Activated T-helper 17 cell treated with anti-CD3 and anti-CD28 coated beads, Interleukin-2, amount 50 U/mL, for 72 hours (primary cell): ENCODE results near the gene TBC1D5. TPM values are rescaled to one million over a fixed set of nuclear protein-coding genes. Genes with fewer than 3 reads are reported as not detected.
"Not testable (repeated sequence)": the region's sequence is repeated elsewhere in the genome, so short reads cannot be mapped to it uniquely, and the experiment has no call there.

Experiments
- ATAC-seq: fragments of 150-1000 bp; cut with Tn5 transposase; replicated peaks from 2 replicates; pipeline ENCODE4 v1.10.0; 2021; ENCODE audit warnings: mild to moderate bottlenecking, moderate library complexity
- H3K27ac Mint-ChIP-seq: one replicate; pipeline ENCODE4 v1.8.0; 2022; ENCODE audit warnings: mixed read lengths
- H3K27me3 Mint-ChIP-seq: one replicate; pipeline ENCODE4 v1.8.0; 2022; ENCODE audit warnings: mixed read lengths
- H3K36me3 Mint-ChIP-seq: one replicate; pipeline ENCODE4 v1.8.0; 2022; ENCODE audit warnings: low read depth, mild to moderate bottlenecking, mixed read lengths
- H3K4me1 Mint-ChIP-seq: one replicate; pipeline ENCODE4 v1.8.0; 2022; ENCODE audit warnings: mixed read lengths
- H3K4me3 Mint-ChIP-seq: one replicate; pipeline ENCODE4 v1.8.0; 2022; ENCODE audit warnings: mild to moderate bottlenecking, mixed read lengths
- H3K9me3 Mint-ChIP-seq: one replicate; pipeline ENCODE4 v1.8.0; 2022; ENCODE audit warnings: mixed read lengths
- total RNA-seq, 2 donors: library from RNA; stranded (reverse); gene quantifications; one replicate each; pipeline ENCODE4 v1.2.3, GENCODE V29; 2022

TBC1D5 gene
- total RNA-seq, 2 donors from 2014 or later: 43.9 to 53.2 TPM

GRCh38 chr3:17355591-17355990, 386.8 kb downstream of the TBC1D5 start:
- Mint-ChIP-seq H3K9me3 (no peaks in the 10 kb centered on the region), H3K4me3 (no peak overlapping the region), H3K27ac (no peak overlapping the region), H3K36me3 (peaks cover 5% of the 10 kb centered on the region), H3K27me3 (no peaks in the 10 kb centered on the region), H3K4me1 (no peaks in the 10 kb centered on the region)
- ATAC-seq: no peak

DNA sequence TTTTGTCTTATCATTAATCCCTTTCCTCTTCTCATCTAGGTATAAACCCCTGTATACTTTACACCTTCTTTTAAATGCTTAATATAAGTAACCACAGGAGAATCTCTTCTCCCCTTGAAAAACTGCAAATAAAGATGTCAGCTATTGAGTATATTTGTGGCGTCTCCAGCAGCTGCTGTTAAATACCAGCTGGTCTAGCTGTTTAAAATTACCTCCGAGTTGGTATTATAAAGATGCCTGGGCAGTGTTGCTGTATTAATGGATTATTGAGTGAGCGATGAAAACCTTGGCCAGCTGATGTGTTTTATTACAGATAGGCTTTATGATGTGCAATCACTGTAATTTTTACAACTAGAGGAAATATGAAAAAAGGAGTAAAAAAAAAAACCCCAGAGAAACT, 388.1 kb downstream of the TBC1D5 start:
- H3K27me3 Mint-ChIP-seq: no peaks in the 10 kb centered on the region
- no peak overlapping the region for H3K4me3 Mint-ChIP-seq
- H3K27ac Mint-ChIP-seq: no peak overlapping the region
- H3K36me3 Mint-ChIP-seq: peaks cover 5% of the 10 kb centered on the region
- no peak for ATAC-seq
- H3K9me3 Mint-ChIP-seq: no peaks in the 10 kb centered on the region
- H3K4me1 Mint-ChIP-seq: no peaks in the 10 kb centered on the region

DNA sequence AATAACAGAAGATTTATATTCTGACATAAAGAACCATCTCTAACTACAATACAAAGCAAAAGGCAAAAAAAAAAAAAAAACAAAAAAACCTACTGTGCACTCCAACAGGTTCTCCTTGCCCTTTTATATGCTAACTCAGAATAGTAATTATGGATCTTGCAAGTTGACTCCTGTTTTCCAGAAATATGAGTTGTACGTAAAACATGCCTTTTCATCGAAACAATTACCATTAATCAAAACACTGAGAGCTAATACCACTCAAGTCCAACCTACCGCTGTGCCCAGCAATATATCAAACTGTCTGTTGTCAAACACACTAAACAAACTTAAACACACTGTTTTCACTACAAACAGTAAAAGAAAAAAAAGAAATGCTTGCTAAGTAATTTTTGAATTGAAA, 389.8 kb downstream of the TBC1D5 start:
- ATAC-seq: no peak
- no peak overlapping the region for H3K4me3 Mint-ChIP-seq
- no peaks in the 10 kb centered on the region for H3K4me1 Mint-ChIP-seq
- no peaks in the 10 kb centered on the region for H3K27me3 Mint-ChIP-seq
- no peak overlapping the region for H3K27ac Mint-ChIP-seq
- H3K36me3 Mint-ChIP-seq: peaks cover 5% of the 10 kb centered on the region
- H3K9me3 Mint-ChIP-seq: no peaks in the 10 kb centered on the region

- H3K27ac Mint-ChIP-seq, ATAC-seq, H3K9me3 Mint-ChIP-seq: not testable (repeated sequence)
These were observed 391.2 kb downstream of the TBC1D5 start for GRCh38 chr3:17351193-17351592.

DNA sequence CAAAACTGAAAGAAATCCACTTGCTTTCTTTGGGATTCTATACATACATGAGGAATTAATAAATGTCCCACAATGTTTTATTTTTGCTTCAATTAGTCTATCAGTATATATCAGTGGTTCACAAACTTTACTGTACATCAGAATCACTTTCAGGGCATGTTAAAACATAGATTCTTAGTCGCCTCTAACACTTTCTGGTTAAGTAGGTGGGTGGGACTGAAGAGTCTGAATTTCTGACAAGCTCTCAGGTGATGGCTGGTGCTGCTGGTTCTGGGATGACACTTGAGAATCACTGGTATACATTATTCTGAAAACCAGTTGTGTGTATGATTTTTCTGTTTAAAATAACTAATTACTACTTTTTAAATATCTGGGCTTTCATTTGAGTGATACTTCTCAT, 393.3 kb downstream of the TBC1D5 start:
- Mint-ChIP-seq H3K4me3 (no peak overlapping the region), H3K27me3 (no peaks in the 10 kb centered on the region), H3K4me1 (no peaks in the 10 kb centered on the region), H3K27ac (no peak overlapping the region), H3K36me3 (peaks cover 5% of the 10 kb centered on the region), H3K9me3 (no peaks in the 10 kb centered on the region)
- ATAC-seq: no peak

More at GRCh38 chr3:17351193-17351592, 391.2 kb downstream of the TBC1D5 start:
- H3K4me3 Mint-ChIP-seq, H3K27me3 Mint-ChIP-seq, H3K36me3 Mint-ChIP-seq, H3K4me1 Mint-ChIP-seq: not testable (repeated sequence)

DNA sequence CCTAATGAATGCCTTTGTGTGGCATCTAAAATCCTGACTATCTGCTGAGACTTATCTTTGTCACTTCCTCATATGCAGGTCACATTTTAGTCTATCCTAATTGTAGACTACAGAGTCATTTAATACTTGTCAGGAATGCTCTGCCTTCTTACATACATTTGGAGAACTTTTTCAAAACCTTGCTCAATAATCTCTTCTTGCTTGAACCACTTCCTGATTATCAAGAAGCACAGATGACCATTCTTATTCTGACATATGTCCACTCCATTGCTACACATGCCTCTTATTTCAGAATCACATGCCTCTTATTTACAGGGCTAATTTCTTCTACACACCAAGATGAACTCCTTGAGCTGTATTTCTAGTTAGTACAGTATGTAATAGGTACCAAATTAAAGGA, 400.3 kb downstream of the TBC1D5 start:
- H3K4me3 Mint-ChIP-seq: no peak overlapping the region
- no peak overlapping the region for H3K27ac Mint-ChIP-seq
- ATAC-seq: no peak
- H3K4me1 Mint-ChIP-seq: no peaks in the 10 kb centered on the region
- no peaks in the 10 kb centered on the region for H3K9me3 Mint-ChIP-seq
- no peaks in the 10 kb centered on the region for H3K36me3 Mint-ChIP-seq
- no peaks in the 10 kb centered on the region for H3K27me3 Mint-ChIP-seq

- Mint-ChIP-seq H3K4me3 (no peak overlapping the region), H3K27ac (no peak overlapping the region)
These were observed 401.7 kb downstream of the TBC1D5 start for GRCh38 chr3:17340693-17341092.

DNA sequence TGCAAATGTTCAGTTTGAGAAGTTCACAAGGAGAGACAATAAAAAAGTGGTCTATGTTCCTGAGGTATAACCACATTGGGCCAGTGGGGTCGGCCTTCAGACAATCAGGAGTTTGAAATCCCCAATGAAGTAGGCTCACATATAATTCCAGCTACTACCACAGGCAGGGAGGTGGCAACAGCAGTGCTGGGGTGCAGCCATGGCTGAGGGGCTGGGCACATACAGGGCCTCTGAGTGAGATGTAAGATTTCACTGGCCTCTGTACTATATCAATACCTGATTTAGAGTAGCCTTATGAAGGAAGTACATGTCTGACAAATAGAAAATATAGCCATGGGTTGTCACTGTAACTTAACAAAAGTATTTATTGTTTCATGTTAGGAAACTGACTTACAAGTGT, 402.2 kb downstream of the TBC1D5 start:
- Mint-ChIP-seq H3K4me3 (no peak overlapping the region), H3K36me3 (no peaks in the 10 kb centered on the region), H3K27me3 (no peaks in the 10 kb centered on the region), H3K9me3 (no peaks in the 10 kb centered on the region), H3K27ac (no peak overlapping the region), H3K4me1 (no peaks in the 10 kb centered on the region)
- no peak for ATAC-seq

More at GRCh38 chr3:17340693-17341092, 401.7 kb downstream of the TBC1D5 start:
- H3K36me3 Mint-ChIP-seq: no peaks in the 10 kb centered on the region
- no peak for ATAC-seq
- no peaks in the 10 kb centered on the region for H3K4me1 Mint-ChIP-seq
- H3K27me3 Mint-ChIP-seq: no peaks in the 10 kb centered on the region
- no peaks in the 10 kb centered on the region for H3K9me3 Mint-ChIP-seq

- Mint-ChIP-seq H3K9me3 (no peaks in the 10 kb centered on the region), H3K36me3 (no peaks in the 10 kb centered on the region), H3K27ac (no peak overlapping the region), H3K4me3 (no peak overlapping the region), H3K4me1 (no peaks in the 10 kb centered on the region), H3K27me3 (no peaks in the 10 kb centered on the region)
- ATAC-seq: no peak
These were observed 403.3 kb downstream of the TBC1D5 start for GRCh38 chr3:17339132-17339575.

DNA sequence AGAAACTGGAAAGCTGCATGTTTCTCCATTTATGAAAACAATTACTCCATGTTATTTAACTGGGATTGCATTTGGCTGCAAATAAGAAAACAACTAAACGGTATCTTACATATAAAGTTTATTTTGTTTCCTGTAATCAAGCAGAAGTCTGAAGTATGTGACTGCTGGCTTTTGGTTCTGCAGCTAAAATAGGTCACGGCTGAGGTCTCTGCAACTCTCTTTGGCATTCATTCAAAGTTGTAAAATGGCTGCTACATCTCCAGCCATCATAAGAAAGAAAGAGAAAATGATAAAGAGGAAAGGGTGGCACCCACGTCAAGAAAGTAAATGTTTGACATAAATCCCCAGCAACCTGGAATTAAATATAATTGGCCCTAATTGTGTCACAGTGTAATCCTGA, 406.1 kb downstream of the TBC1D5 start:
- Mint-ChIP-seq H3K4me3 (no peak overlapping the region), H3K27ac (no peak overlapping the region), H3K9me3 (no peaks in the 10 kb centered on the region), H3K36me3 (no peaks in the 10 kb centered on the region), H3K27me3 (no peaks in the 10 kb centered on the region), H3K4me1 (no peaks in the 10 kb centered on the region)
- ATAC-seq: no peak

GRCh38 chr3:17333893-17334292, 408.5 kb downstream of the TBC1D5 start:
- ATAC-seq: no peak

GRCh38 chr3:17333446-17333845, 409.0 kb downstream of the TBC1D5 start:
- H3K4me3 Mint-ChIP-seq: no peak overlapping the region
- no peak overlapping the region for H3K27ac Mint-ChIP-seq
- no peak for ATAC-seq
- H3K9me3 Mint-ChIP-seq: no peaks in the 10 kb centered on the region
- H3K4me1 Mint-ChIP-seq: no peaks in the 10 kb centered on the region
- H3K36me3 Mint-ChIP-seq: no peaks in the 10 kb centered on the region
- H3K27me3 Mint-ChIP-seq: no peaks in the 10 kb centered on the region

More at GRCh38 chr3:17333893-17334292, 408.5 kb downstream of the TBC1D5 start:
- H3K36me3 Mint-ChIP-seq: no peaks in the 10 kb centered on the region
- H3K27me3 Mint-ChIP-seq: no peaks in the 10 kb centered on the region
- no peak overlapping the region for H3K4me3 Mint-ChIP-seq
- H3K9me3 Mint-ChIP-seq: no peaks in the 10 kb centered on the region
- H3K4me1 Mint-ChIP-seq: no peaks in the 10 kb centered on the region
- H3K27ac Mint-ChIP-seq: no peak overlapping the region

- Mint-ChIP-seq H3K27ac (no peak overlapping the region), H3K36me3 (no peaks in the 10 kb centered on the region), H3K9me3 (no peaks in the 10 kb centered on the region), H3K4me3 (no peak overlapping the region), H3K27me3 (no peaks in the 10 kb centered on the region), H3K4me1 (no peaks in the 10 kb centered on the region)
- no peak for ATAC-seq
These were observed 411.8 kb downstream of the TBC1D5 start for GRCh38 chr3:17330660-17331059.

- H3K27ac Mint-ChIP-seq: no peak overlapping the region
- no peak overlapping the region for H3K4me3 Mint-ChIP-seq
- H3K9me3 Mint-ChIP-seq: no peaks in the 10 kb centered on the region
- H3K4me1 Mint-ChIP-seq: no peaks in the 10 kb centered on the region
- ATAC-seq: no peak
- H3K27me3 Mint-ChIP-seq: no peaks in the 10 kb centered on the region
- no peaks in the 10 kb centered on the region for H3K36me3 Mint-ChIP-seq
These were observed 412.5 kb downstream of the TBC1D5 start for GRCh38 chr3:17329927-17330326.

DNA sequence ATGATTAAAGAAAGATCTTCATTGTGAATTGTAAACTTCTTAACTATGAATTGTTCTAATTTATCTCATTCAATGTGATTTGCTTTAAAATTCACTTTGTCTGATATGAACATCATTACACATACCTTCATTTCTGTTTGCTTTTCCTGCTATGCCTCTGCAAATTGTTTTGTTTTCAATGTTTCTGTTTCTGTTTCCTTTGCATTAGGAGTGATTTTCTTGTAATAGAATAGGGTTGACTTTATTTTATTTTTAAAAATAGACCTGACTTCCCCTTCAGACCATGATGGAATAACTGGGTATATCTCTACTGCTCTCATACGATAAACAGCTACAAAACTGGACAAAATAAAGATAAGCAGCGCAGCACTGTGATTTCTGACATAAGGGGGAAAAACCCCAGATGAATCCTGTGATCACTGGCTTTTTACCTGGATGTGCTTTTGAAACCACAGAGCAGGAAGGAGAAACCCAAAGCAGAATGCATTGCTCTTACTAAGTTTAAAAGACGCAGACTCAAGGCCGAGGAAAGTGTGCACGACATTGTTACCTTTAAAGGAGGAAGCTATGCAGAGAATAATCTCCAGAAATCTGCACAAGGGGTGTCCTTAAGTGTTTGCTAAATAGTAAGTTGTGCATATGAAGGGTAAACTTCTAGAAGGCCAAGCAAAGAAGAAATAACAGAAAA, 420.2 kb downstream of the TBC1D5 start:
- Mint-ChIP-seq H3K9me3 (no peaks in the 10 kb centered on the region), H3K4me1 (peaks cover 17% of the 10 kb centered on the region), H3K27me3 (no peaks in the 10 kb centered on the region), H3K36me3 (no peaks in the 10 kb centered on the region), H3K27ac (peak overlapping the region; percentile 60), H3K4me3 (peak overlapping the region; percentile 42)
- peak; percentile 52 for ATAC-seq

- Mint-ChIP-seq H3K27me3 (no peaks in the 10 kb centered on the region), H3K4me3 (no peak overlapping the region), H3K36me3 (no peaks in the 10 kb centered on the region), H3K9me3 (no peaks in the 10 kb centered on the region), H3K27ac (no peak overlapping the region), H3K4me1 (peaks cover 17% of the 10 kb centered on the region)
- no peak for ATAC-seq
These were observed 422.2 kb downstream of the TBC1D5 start for GRCh38 chr3:17320266-17320665.
